Mammary epithelial cell (primary cell): Measurements from ENCODE around the gene TASOR.

Experiments used
- EZH2 ChIP-seq: IDR thresholded peaks from 2 replicates; pipeline ENCODE4 v1.6.1; 2012; ENCODE audit warnings: low read length, inconsistent platforms, borderline replicate concordance
- TF ChIP-seq, protein P1 (sequence below), 2 donors: IDR thresholded peaks in 1 of 2; conservative IDR thresholded peaks in 1 of 2; 2 replicates each; pipeline ENCODE4 v1.5.1; 2011 to 2012; ENCODE audit warnings: inconsistent platforms in 2 of 2, low read length in 2 of 2, mild to moderate bottlenecking in 2 of 2, control low read depth in 1 of 2, low read depth in 1 of 2; ENCODE audit not compliant: insufficient read depth in 1 of 2; ENCODE audit errors: extremely low read depth in 1 of 2

DNA sequence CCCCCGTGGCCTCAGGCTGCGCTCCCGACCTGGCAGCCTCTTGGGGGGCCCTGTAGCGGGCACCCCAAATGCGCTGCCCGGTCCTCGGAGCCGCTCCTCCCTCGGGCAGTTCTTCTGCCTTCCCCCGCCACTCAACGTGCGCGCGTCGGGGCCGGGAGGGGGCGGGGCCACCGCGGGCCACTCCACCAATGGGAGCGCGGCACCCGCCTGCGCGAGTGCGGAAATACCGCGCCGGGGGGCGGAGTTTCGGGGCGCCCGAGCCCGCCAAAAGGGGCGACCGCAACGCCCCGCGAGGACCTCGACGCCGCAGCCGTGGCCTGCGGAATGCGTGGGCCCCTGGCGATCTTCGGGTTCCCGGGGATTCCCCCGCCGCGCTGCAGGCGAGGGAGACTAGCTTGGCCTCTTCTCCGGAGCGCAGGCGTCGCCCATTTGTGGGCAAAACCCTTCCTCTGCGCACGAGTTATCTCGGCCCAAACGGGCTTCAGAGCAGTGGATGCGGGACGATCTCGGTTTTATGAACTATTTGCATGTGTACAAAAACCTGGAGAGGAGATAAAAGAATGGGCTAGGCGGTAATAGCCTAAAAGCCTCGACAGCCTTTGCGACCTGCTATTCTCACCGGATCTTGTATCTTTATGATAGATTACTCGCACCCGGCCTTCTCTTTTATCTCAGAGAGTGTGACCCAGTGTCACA lies at the start of gene TASOR:
- TF ChIP-seq, protein P1, sequence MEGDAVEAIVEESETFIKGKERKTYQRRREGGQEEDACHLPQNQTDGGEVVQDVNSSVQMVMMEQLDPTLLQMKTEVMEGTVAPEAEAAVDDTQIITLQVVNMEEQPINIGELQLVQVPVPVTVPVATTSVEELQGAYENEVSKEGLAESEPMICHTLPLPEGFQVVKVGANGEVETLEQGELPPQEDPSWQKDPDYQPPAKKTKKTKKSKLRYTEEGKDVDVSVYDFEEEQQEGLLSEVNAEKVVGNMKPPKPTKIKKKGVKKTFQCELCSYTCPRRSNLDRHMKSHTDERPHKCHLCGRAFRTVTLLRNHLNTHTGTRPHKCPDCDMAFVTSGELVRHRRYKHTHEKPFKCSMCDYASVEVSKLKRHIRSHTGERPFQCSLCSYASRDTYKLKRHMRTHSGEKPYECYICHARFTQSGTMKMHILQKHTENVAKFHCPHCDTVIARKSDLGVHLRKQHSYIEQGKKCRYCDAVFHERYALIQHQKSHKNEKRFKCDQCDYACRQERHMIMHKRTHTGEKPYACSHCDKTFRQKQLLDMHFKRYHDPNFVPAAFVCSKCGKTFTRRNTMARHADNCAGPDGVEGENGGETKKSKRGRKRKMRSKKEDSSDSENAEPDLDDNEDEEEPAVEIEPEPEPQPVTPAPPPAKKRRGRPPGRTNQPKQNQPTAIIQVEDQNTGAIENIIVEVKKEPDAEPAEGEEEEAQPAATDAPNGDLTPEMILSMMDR (conservative IDR thresholded peaks at IDR 0.05 in 1 of 2, IDR thresholded peaks at IDR 0.05 in 1 of 2; ENCODE audit: extremely low read depth in 1 of 2, insufficient read depth in 1 of 2, low read depth in 1 of 2, low read length in 2 of 2) = no peak
- TF ChIP-seq EZH2 = no peak
